ENCODE data around the gene LCTL. TPM values are rescaled to one million over a fixed set of nuclear protein-coding genes. Genes with fewer than 3 reads are reported as not detected.

LCTL gene
- total and polyA plus RNA-seq, 3 donors from 2014 or later, result 0.16 to 0.19 TPM; not detected in 1

- Histone ChIP-seq H3K4me3 (no peak overlapping the region), H3K9me3 (no peaks in the 10 kb centered on the region), H3K27ac (no peak overlapping the region), H3K27me3 (no peaks in the 10 kb centered on the region), H3K36me3 (ENCODE audit: low read depth, missing control alignments) (no peaks in the 10 kb centered on the region), H3K4me1 (no peaks in the 10 kb centered on the region)
- intact Hi-C loops (cut with DNase I; ENCODE audit: low total_unique reads), result no loop called here
- TF ChIP-seq POLR2A (IDR thresholded peaks at IDR 0.05), result no peak
- no peak for TF ChIP-seq CTCF (IDR thresholded peaks at IDR 0.05)
- DNase-seq, result no peak
- WGBS, 2 donors, result 90 to 96% methylated on average over 2 to 4 of the region's 4 CpGs
These were observed 6.3 kb upstream of the LCTL start for GRCh38 chr15:66572146-66572545.

- H3K4me3 ChIP-seq, result no peak overlapping the region
- no peak overlapping the region for H3K27ac ChIP-seq
- H3K36me3 ChIP-seq (ENCODE audit: low read depth, missing control alignments), result no peaks in the 10 kb centered on the region
- no peaks in the 10 kb centered on the region for H3K27me3 ChIP-seq
- H3K4me1 ChIP-seq, result no peaks in the 10 kb centered on the region
- TF ChIP-seq CTCF (IDR thresholded peaks at IDR 0.05), result no peak
- no peak for TF ChIP-seq POLR2A (IDR thresholded peaks at IDR 0.05)
- 74 to 87% methylated on average over 6 of the region's 6 CpGs for WGBS, 2 donors
- no peaks in the 10 kb centered on the region for H3K9me3 ChIP-seq
- intact Hi-C loops (cut with DNase I; ENCODE audit: low total_unique reads), result no loop called here
- no peak for DNase-seq
These were observed 5.2 kb upstream of the LCTL start for GRCh38 chr15:66570842-66571478.

- no peaks in the 10 kb centered on the region for H3K4me1 ChIP-seq
- no peak for DNase-seq
- no peaks in the 10 kb centered on the region for H3K36me3 ChIP-seq (ENCODE audit: low read depth, missing control alignments)
- H3K4me3 ChIP-seq, result no peak overlapping the region
- no peaks in the 10 kb centered on the region for H3K9me3 ChIP-seq
- no peak overlapping the region for H3K27ac ChIP-seq
- intact Hi-C loops (cut with DNase I; ENCODE audit: low total_unique reads), result no loop called here
- WGBS, 2 donors, result 87 to 97% methylated on average over 3 of the region's 3 CpGs
- TF ChIP-seq CTCF (IDR thresholded peaks at IDR 0.05) (no peak), POLR2A (IDR thresholded peaks at IDR 0.05) (no peak)
- H3K27me3 ChIP-seq, result no peaks in the 10 kb centered on the region
These were observed 4.5 kb upstream of the LCTL start for GRCh38 chr15:66570327-66570726.

- no peaks in the 10 kb centered on the region for H3K4me1 ChIP-seq
- TF ChIP-seq POLR2A (IDR thresholded peaks at IDR 0.05) (no peak), CTCF (IDR thresholded peaks at IDR 0.05) (no peak)
- DNase-seq, result no peak
- intact Hi-C loops (cut with DNase I; ENCODE audit: low total_unique reads), result no loop called here
- 87 to 91% methylated on average over 6 to 9 of the region's 9 CpGs for WGBS, 2 donors
- no peaks in the 10 kb centered on the region for H3K9me3 ChIP-seq
- no peak overlapping the region for H3K4me3 ChIP-seq
- H3K27ac ChIP-seq, result no peak overlapping the region
- H3K27me3 ChIP-seq, result no peaks in the 10 kb centered on the region
- no peaks in the 10 kb centered on the region for H3K36me3 ChIP-seq (ENCODE audit: low read depth, missing control alignments)
These were observed 3.8 kb upstream of the LCTL start for GRCh38 chr15:66569461-66570137.

GRCh38 chr15:66567897-66568296, 2.1 kb upstream of the LCTL start:
- no peak for DNase-seq
- TF ChIP-seq POLR2A (IDR thresholded peaks at IDR 0.05) (no peak), CTCF (IDR thresholded peaks at IDR 0.05) (no peak)
- Histone ChIP-seq H3K36me3 (ENCODE audit: low read depth, missing control alignments) (no peaks in the 10 kb centered on the region), H3K27me3 (no peaks in the 10 kb centered on the region), H3K27ac (no peak overlapping the region), H3K9me3 (no peaks in the 10 kb centered on the region), H3K4me3 (no peak overlapping the region), H3K4me1 (no peaks in the 10 kb centered on the region)
- intact Hi-C loops (cut with DNase I; ENCODE audit: low total_unique reads), result no loop called here
- WGBS, 2 donors, result 90% methylated on average over 7 of the region's 7 CpGs

Measured in testis (tissue), 3 donors.